ENCODE measurements around the gene ACACA.

- TF ChIP-seq CTCF (conservative IDR thresholded peaks at IDR 0.05; ENCODE audit: low read depth, low read length) (no peak), EZH2 (IDR thresholded peaks at IDR 0.05; ENCODE audit: low read length, unreplicated experiment) (no peak)
These were observed 299.1 kb downstream of the ACACA start for GRCh38 chr17:37107406-37108083.
